ENCODE measurements around the gene CRP.
"Not testable (repeated sequence)": the region's sequence is repeated elsewhere in the genome, so short reads cannot be mapped to it uniquely, and the experiment has no call there.

Gene CRP
- total RNA-seq = 0 reads per million in 2 donors

GRCh38 chr1:159714529-159714928 lies at the start of gene CRP:
CRP (minus strand) TSS chr1:159714589; CDS start chr1:159714485, 104 bp downstream.
- DNase-seq = no peak

DNA sequence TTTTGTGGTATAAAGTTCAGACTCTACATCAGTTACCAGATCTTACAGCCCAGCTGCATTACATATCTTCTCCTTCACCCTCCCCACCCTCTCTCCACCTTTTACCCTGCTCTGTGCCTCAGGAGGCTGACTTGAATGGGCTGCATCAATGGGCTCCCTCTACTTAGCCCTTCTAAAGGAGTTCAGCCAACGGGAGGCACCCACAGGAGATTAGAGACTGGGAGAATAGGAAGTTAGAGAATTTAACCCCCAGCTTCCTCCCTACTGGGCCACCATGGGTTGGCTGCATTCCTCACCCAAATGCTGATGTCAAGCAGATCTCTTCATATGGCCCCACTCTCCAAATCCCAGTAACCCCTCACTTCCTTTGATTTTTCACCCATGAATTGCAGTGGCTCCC lies 49.3 kb upstream of the CRP start:
- no peak for DNase-seq

DNA sequence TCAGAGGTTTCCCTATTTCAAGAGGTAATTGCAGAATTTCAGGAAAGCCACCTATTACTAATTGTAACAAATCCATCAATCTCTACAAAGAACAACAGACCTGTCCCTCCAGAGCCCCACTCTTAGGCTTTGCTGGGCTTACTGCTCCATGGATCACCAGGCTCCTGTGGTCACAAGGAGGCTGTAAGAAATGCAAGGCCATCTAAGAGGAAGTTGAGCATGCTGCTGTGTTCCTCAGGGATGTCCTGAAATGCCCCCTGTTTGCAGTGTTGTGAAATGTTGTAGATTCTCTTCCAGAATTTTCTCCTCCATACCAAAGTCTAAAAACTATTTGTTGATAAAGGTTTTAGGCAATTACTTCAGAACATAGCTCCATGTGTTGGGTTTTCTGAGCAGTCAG lies 42.0 kb upstream of the CRP start:
- no peak for DNase-seq

- no peak for DNase-seq
Observed at GRCh38 chr1:159755451-159756007, 41.1 kb upstream of the CRP start.

GRCh38 chr1:159753386-159753785 lies 39.0 kb upstream of the CRP start:
- DNase-seq = no peak

- DNase-seq = no peak
Observed at GRCh38 chr1:159752135-159752580, 37.8 kb upstream of the CRP start.

- no peak for DNase-seq
Observed at GRCh38 chr1:159751031-159751430, 36.6 kb upstream of the CRP start.

GRCh38 chr1:159750621-159751020 lies 36.2 kb upstream of the CRP start:
- no peak for DNase-seq

GRCh38 chr1:159749630-159750029 lies 35.2 kb upstream of the CRP start:
- no peak for DNase-seq

DNA sequence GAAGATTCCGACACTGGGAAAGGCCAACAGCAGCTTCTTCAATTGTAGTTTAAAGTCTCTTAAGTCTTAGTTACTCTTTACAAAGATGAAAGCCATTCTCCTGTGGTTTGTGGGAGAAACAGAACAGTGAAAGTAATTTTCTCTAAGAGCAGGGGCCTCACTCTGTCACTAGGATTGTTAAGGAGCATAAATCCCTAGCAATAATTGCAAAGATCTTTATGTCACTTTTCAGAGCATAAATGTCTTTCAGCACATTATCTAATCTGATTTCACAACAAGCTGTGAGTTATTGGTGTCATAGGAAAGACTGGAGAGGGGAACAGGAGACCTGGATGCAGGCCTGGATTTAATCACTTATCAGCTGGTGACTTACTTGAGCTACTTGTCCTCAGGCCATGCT lies 34.0 kb upstream of the CRP start:
- DNase-seq = no peak

GRCh38 chr1:159746666-159747065 lies 32.3 kb upstream of the CRP start:
- no peak for DNase-seq

GRCh38 chr1:159743651-159744410 lies 29.4 kb upstream of the CRP start:
- DNase-seq = no peak

DNA sequence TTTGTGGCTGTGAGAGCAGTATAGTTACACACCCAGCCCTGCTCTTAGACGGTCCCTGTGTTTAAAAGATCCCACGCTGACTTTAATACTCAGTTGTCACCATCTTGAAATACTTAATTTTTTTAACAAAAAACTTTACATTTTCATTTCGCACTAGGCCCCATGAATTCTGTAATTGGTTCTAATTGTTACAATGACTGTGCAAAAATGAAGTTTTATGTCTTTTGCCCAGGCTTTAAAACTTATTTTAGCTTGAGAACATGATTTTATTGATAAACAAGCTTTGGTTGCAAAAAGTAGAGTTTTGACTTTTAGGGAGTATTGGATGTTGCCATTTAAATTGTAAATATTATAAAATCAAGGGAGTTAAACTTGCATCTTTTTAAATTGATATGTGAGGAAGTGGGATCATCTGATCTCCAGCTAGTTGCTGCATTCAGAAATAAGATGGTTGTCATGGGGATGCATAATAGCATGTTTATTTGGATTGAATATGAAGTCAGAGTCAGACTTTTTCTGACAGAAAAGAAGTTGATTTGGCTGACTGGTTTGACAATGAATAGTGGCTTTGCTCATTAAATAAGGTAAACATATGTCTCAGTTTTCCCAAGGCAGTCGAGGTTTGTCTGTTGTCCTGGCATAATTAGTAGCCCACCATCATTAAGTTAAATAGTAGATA lies 23.0 kb upstream of the CRP start:
- no peak for DNase-seq

DNA sequence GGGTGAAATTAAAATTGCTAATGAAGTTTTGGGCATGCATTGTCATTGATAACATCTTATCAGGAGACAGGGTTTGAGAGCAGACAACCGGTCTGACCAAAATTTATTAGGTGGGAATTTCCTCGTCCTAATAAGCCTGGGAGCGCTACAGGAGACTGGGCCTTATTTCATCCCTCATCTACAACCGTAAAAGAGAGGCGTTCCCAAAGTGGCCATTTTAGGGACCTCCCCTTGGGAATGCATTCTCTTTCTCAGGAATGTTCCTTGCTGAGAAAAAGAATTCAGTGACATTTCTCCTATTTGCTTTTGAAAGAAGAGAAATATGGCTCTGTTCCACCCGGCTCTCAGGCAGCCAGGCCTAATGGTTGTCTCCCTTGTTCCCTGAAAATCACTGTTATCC lies 8.8 kb upstream of the CRP start:
- not testable (repeated sequence) for DNase-seq

- no peak for DNase-seq
Observed at GRCh38 chr1:159719990-159720389, 5.6 kb upstream of the CRP start.

DNA sequence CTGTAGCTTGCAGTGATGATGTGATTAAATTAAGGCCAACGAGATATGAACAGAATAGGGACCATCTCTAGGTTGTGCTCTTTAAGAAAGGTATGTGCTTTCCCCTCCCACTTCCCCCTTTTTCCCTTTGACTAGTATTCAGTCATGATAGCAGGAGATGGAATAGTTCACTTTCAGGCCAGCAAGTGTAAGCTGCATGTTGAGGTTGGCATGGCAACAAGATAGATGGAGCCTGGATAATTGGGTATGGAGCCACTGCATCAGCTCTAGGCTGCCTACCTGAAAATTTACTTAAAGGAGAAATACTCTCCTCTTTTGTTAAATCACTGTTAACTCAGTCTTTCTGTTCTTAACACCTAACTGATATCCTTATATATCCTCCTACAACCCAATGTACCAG lies 1.5 kb upstream of the CRP start:
- DNase-seq = no peak

DNA sequence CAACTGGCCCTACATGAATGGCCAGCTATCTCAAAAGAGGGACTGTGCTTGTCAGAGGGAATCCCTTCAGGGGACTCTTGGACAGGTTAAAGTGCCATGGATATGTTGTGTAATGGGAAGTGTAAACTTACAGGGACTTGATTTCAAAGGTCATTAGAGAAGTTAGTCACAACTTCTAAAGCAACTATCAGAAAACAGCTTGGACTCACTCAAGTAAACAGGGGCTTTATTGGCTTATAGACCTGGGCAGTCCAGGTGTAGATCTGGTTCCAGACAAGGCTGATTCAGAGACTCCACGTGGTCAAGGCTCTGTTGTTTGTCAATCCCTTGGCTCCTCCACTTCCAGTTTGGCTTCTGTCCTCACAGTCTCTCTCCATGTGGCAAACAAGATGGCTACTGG lies 2.3 kb downstream of the CRP start:
- no peak for DNase-seq

- DNase-seq = no peak
Observed at GRCh38 chr1:159707472-159708260, 6.7 kb downstream of the CRP start.

- no peak for DNase-seq
Observed at GRCh38 chr1:159705904-159706256, 8.5 kb downstream of the CRP start.

DNA sequence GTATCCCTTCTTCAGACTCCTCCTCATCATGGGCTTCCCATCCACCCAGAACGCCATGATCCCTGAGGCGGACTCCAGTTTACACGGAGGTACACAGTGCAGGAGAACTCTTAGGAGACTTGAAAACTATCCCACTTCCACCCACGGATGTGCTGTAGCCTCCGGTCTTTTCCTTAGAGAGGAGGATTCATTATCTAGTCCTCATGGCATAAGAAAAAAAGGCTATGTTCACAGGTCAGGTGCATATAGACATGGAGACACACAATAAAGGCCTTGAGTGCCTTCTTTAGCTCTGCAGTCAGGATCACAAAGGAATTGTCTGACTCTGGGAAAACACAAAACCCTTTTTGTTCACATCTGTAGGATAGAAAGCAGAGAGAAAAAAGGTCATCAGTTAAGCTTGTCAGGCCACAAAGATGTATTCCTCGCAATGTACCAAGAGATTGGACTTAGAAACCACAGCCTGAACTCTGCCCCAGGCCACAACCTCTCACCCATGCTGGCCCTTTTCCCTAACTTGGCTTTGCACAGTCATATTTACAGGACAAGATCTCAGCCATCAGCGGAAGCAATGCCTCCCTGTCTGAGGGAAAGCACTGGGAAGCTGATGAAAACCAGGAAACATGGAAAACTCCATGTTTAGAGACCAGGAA lies 9.0 kb downstream of the CRP start:
- DNase-seq = no peak

DNA sequence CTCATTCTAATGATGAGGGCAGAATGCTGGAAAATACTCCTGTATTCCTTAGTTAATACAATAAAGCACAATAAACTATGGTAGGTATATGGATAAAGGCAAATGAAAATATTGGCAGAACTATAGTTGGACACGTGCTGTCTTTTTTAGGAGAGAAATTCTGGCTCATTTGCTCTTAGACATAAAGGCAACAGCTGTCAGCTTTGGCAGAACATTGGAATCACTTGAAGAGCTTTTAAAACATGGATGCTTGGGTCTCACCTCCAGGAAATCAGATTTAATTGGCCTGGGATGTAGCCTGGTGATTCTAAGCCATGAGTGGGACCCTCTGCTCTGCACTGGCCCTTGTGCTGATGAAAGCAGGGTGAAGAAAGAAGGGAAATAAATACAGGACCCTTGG lies 9.9 kb downstream of the CRP start:
- no peak for DNase-seq

GRCh38 chr1:159700312-159700711 lies 14.1 kb downstream of the CRP start:
- no peak for DNase-seq

DNA sequence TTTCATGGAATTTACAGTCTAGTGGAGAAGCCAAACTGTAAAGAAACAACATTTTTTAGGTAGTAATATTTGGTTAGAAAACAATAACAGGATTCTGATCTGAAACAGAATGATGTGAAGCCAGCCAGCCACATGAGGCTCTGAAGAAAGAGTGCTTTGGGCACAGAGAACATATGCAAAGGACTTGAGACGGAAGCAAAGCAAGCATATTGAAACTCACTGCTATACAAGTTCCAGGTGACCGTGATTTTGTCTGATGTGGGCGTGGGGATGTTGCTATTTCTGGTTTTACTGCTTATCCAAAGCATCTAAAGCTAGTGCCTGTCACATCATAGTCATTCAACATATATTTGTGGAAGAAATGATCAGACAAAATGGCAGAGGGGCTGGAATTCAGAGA lies 14.7 kb downstream of the CRP start:
- DNase-seq = no peak

Measured in T-helper 2 cell (primary cell).